Endothelial cell (in vitro differentiated cells): ENCODE data around the gene ELK3. TPM values are rescaled to one million over a fixed set of nuclear protein-coding genes. Genes with fewer than 3 reads are reported as not detected.

Experiments
- DNase-seq: peaks from one replicate; pipeline ENCODE4 v3.0.0; 2021; ENCODE audit warnings: low spot score
- H3K27ac Mint-ChIP-seq: one replicate; pipeline ENCODE4 v1.8.0; 2021; ENCODE audit warnings: mixed read lengths, inconsistent platforms; ENCODE audit not compliant: unreplicated experiment
- H3K27me3 Mint-ChIP-seq: one replicate; pipeline ENCODE4 v1.8.0; 2021; ENCODE audit warnings: mild to moderate bottlenecking, moderate library complexity, mixed read lengths, inconsistent platforms; ENCODE audit not compliant: unreplicated experiment
- H3K36me3 Mint-ChIP-seq: one replicate; pipeline ENCODE4 v1.8.0; 2021; ENCODE audit warnings: mild to moderate bottlenecking, low read depth, mixed read lengths, inconsistent platforms; ENCODE audit not compliant: unreplicated experiment
- H3K4me1 Mint-ChIP-seq: one replicate; pipeline ENCODE4 v1.8.0; 2021; ENCODE audit warnings: mild to moderate bottlenecking, mixed read lengths, inconsistent platforms; ENCODE audit not compliant: unreplicated experiment
- H3K4me3 Mint-ChIP-seq: one replicate; pipeline ENCODE4 v1.8.0; 2021; ENCODE audit warnings: mild to moderate bottlenecking, mixed read lengths, inconsistent platforms; ENCODE audit not compliant: unreplicated experiment
- H3K9me3 Mint-ChIP-seq: one replicate; pipeline ENCODE4 v1.8.0; 2021; ENCODE audit warnings: mixed read lengths, inconsistent platforms; ENCODE audit not compliant: unreplicated experiment
- total RNA-seq: library from RNA; stranded (reverse); fragmentation: NEBNext Ultra II Directional; extraction: Animal tissue kit (Norgen Biotek cat#: 25700); gene quantifications from one replicate; pipeline ENCODE4 v1.2.1, GENCODE V29; 2021; ENCODE audit not compliant: unreplicated experiment
- TF ChIP-seq, protein P1 (sequence below): fragments of 200-600 bp; sonication (generic); IDR thresholded peaks from one replicate; pipeline ENCODE4 v1.5.0; 2021; ENCODE audit warnings: antibody characterized with exemption; ENCODE audit not compliant: unreplicated experiment

Gene ELK3
- total RNA-seq, 1 donor from 2014 or later: 294 TPM

DNA sequence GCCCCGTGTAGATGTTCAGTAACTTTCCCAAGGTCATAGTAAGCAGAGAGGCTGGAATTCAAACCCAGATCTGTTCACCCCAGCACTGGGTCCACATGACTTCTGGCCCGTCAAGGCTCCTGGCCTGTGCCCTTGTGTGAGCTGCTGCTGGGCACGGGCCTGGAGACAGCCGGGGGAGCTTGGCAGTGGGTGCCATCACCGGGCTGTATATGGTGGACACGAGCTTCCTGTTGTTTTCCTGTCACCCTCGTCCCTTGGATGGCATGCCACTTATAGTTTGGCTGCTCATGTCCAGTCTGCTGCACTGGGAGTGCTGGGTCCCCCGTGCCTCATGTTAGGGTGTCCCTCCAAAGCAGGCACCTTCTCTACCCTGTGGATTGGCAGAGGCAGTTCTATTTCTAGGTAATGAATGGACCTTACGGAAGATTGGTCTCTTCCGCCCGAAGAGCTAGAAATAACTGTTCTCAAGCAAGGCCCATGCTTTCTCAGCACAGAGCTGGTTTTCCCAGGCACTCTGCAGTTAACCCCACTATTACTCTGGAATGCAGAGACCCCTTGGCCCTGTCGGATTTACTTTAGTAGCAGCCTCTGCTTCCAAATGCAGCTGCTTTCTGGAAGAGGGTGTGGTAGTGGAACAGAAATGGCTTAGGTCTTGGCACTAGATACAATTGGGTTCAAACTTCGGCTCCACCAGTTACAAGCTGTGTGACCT lies 44.3 kb downstream of the ELK3 start:
- H3K36me3 Mint-ChIP-seq: peaks cover 73% of the 10 kb centered on the region
- H3K27ac Mint-ChIP-seq: peak overlapping the region; percentile 10
- H3K9me3 Mint-ChIP-seq: no peaks in the 10 kb centered on the region
- no peak overlapping the region for H3K4me3 Mint-ChIP-seq
- peaks cover 75% of the 10 kb centered on the region for H3K4me1 Mint-ChIP-seq
- TF ChIP-seq, protein P1, sequence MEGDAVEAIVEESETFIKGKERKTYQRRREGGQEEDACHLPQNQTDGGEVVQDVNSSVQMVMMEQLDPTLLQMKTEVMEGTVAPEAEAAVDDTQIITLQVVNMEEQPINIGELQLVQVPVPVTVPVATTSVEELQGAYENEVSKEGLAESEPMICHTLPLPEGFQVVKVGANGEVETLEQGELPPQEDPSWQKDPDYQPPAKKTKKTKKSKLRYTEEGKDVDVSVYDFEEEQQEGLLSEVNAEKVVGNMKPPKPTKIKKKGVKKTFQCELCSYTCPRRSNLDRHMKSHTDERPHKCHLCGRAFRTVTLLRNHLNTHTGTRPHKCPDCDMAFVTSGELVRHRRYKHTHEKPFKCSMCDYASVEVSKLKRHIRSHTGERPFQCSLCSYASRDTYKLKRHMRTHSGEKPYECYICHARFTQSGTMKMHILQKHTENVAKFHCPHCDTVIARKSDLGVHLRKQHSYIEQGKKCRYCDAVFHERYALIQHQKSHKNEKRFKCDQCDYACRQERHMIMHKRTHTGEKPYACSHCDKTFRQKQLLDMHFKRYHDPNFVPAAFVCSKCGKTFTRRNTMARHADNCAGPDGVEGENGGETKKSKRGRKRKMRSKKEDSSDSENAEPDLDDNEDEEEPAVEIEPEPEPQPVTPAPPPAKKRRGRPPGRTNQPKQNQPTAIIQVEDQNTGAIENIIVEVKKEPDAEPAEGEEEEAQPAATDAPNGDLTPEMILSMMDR: no peak
- no peak for DNase-seq
- peaks cover 13% of the 10 kb centered on the region for H3K27me3 Mint-ChIP-seq

DNA sequence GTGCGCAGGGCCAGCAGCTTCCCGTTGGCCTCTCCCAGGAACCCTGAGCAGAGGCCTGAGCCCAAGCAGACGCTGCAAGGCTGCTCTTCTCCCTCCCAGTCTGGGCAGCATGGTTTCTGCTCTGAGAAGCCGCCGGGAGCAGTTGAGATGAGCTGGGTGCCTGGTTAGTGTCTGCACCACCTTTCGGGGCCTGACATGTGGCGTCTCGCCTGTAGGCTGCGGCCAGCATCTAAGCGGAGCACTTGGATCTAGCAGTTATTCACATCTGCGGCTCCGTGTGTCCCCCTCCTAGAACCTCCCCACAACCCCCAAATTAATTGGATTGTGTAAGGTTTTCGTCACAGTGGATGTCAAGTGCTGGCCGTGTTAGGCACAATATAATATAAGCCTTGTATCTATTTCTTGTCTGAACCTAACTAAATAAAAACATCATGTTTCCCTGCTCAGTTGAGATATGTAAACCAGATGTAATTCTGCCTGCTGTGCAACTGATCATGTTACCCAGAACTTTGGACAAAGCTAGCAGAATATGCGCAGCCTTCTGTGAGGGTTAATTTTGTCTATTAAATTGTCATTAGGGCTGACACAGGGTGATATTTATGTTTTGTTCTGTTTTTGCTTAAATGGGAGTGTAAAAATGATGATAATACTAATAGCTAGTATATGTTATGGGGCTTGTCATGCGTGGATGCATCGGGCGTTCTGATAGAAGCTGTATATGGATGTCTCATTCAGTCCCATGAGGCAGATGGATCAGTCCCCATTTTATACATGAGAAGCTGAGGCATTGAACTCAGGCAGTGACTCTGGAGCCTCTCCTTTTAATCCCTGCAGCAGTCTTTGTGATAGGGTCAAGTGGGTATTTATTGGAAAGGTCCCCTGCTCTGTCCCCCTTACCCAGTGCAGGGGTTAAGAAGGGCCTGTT lies 45.8 kb downstream of the ELK3 start:
- Mint-ChIP-seq H3K36me3 (peaks cover 65% of the 10 kb centered on the region), H3K4me1 (peaks cover 66% of the 10 kb centered on the region), H3K27ac (peak overlapping the region; percentile 61), H3K9me3 (no peaks in the 10 kb centered on the region), H3K4me3 (peak overlapping the region; percentile 21), H3K27me3 (peaks cover 12% of the 10 kb centered on the region)
- no peak for DNase-seq
- TF ChIP-seq, protein P1: no peak

DNA sequence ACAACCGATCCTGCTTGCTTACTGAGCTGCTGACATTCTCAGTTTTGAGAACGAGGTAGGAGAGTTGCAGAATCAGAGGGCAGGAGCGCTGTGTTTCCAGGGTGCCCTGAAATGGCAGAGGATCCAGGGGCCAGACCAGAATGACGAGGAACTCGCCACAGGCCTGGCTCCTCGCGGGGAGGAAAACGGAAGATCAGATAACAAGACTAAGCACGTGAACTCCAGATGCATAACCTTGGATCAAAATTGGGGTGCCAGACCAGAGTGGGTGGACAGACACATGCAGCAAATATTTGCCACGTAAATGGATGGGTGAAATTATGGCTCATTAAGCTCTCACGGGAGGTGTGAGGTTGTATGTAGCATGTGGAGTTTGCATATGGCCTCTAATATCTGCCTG lies 46.5 kb downstream of the ELK3 start:
- peaks cover 59% of the 10 kb centered on the region for H3K4me1 Mint-ChIP-seq
- peaks cover 59% of the 10 kb centered on the region for H3K36me3 Mint-ChIP-seq
- peaks cover 12% of the 10 kb centered on the region for H3K27me3 Mint-ChIP-seq
- peak overlapping the region; percentile 11 for H3K4me3 Mint-ChIP-seq
- no peak for DNase-seq
- peak overlapping the region; percentile 54 for H3K27ac Mint-ChIP-seq
- TF ChIP-seq, protein P1: no peak
- no peaks in the 10 kb centered on the region for H3K9me3 Mint-ChIP-seq

- no peak for DNase-seq
- Mint-ChIP-seq H3K27me3 (peaks cover 12% of the 10 kb centered on the region), H3K9me3 (no peaks in the 10 kb centered on the region), H3K4me1 (peaks cover 56% of the 10 kb centered on the region), H3K27ac (peak overlapping the region; percentile 70), H3K4me3 (peak overlapping the region; percentile 11), H3K36me3 (peaks cover 54% of the 10 kb centered on the region)
- TF ChIP-seq, protein P1: no peak
Observed at GRCh38 chr12:96241431-96241830, 47.3 kb downstream of the ELK3 start.
